HEK293 (cell line): ENCODE results near the gene LAMTOR4.
"Not testable (repeated sequence)": the region's sequence is repeated elsewhere in the genome, so short reads cannot be mapped to it uniquely, and the experiment has no call there.

Experiments
- CTCF ChIA-PET: fragments of 350-600 bp; formaldehyde crosslinking; extraction: SDS; loops from one replicate; lab custom pipeline; 2021; ENCODE audit warnings: antibody characterized with exemption; lab: Yijun Ruan, JAX
- POLR2A ChIA-PET: fragments of 300-600 bp; formaldehyde crosslinking; extraction: SDS; loops from one replicate; lab custom pipeline; 2020; ENCODE audit warnings: antibody characterized with exemption, inconsistent platforms; lab: Yijun Ruan, JAX
- H3K27ac ChIP-seq: fragments of 200-500 bp; sonication (Bioruptor generic); 2 replicates; pipeline ENCODE4 v1.5.1; 2014; ENCODE audit warnings: low read depth, low read length, control low read depth, inconsistent platforms; ENCODE audit errors: extremely low read depth
- H3K36me3 ChIP-seq, 2 experiments: fragments of 200-500 bp in 1 of 2; sonication (Bioruptor generic) in 1 of 2; 1 replicate in 1 of 2; 2 replicates in 1 of 2; pipeline ENCODE4 v1.5.1; 2014 to 2017; ENCODE audit warnings: inconsistent platforms in 2 of 2, low read length in 2 of 2; ENCODE audit not compliant: control insufficient read depth in 2 of 2, insufficient read depth in 1 of 2
- H3K4me1 ChIP-seq: fragments of 200-500 bp; sonication (Bioruptor generic); 2 replicates; pipeline ENCODE4 v1.5.1; 2014; ENCODE audit warnings: mild to moderate bottlenecking, low read length, inconsistent platforms; ENCODE audit not compliant: control insufficient read depth, insufficient read depth
- H3K4me3 ChIP-seq: 2 replicates; pipeline ENCODE4 v1.5.1; 2011; ENCODE audit warnings: low read depth, mild to moderate bottlenecking, control low read depth, low read length, moderate library complexity
- H3K9me3 ChIP-seq: fragments of 200-500 bp; sonication (Bioruptor generic); 2 replicates; pipeline ENCODE4 v1.5.1; 2014; ENCODE audit warnings: low read depth, low read length, inconsistent platforms; ENCODE audit not compliant: control insufficient read depth, insufficient read depth
- BCL11B ChIP-seq: fragments of 450-650 bp; formaldehyde crosslinking; IDR thresholded peaks from 2 replicates; pipeline ENCODE4 v1.5.1; 2016; ENCODE audit warnings: low read depth, missing biosample characterization, missing genetic modification characterization
- GLIS1 ChIP-seq: fragments of 450-650 bp; formaldehyde crosslinking; IDR thresholded peaks from 2 replicates; pipeline ENCODE4 v1.5.1; 2016; ENCODE audit warnings: missing biosample characterization, missing genetic modification characterization
- KLF1 ChIP-seq: fragments of 450-650 bp; formaldehyde crosslinking; IDR thresholded peaks from 2 replicates; pipeline ENCODE4 v1.5.1; 2016; ENCODE audit warnings: missing biosample characterization, missing genetic modification characterization
- KLF17 ChIP-seq: fragments of 450-650 bp; formaldehyde crosslinking; IDR thresholded peaks from 2 replicates; pipeline ENCODE4 v1.5.1; 2016; ENCODE audit warnings: missing biosample characterization, missing genetic modification characterization
- SCRT2 ChIP-seq: fragments of 450-650 bp; formaldehyde crosslinking; IDR thresholded peaks from 2 replicates; pipeline ENCODE4 v1.5.1; 2016; ENCODE audit warnings: missing biosample characterization, missing genetic modification characterization
- SP7 ChIP-seq: fragments of 450-650 bp; formaldehyde crosslinking; IDR thresholded peaks from 2 replicates; pipeline ENCODE4 v1.5.1; 2016; ENCODE audit warnings: missing biosample characterization, missing genetic modification characterization
- ZBTB17 ChIP-seq: fragments of 450-650 bp; formaldehyde crosslinking; IDR thresholded peaks from 2 replicates; pipeline ENCODE4 v1.5.1; 2016; ENCODE audit warnings: missing biosample characterization, missing genetic modification characterization
- ZFHX2 ChIP-seq: fragments of 450-650 bp; formaldehyde crosslinking; conservative IDR thresholded peaks from 2 replicates; pipeline ENCODE4 v1.5.1; 2016; ENCODE audit warnings: missing biosample characterization, missing genetic modification characterization
- ZNF202 ChIP-seq: fragments of 450-650 bp; formaldehyde crosslinking; IDR thresholded peaks from 2 replicates; pipeline ENCODE4 v1.5.1; 2016; ENCODE audit warnings: missing biosample characterization, missing genetic modification characterization, borderline replicate concordance
- ZNF274 ChIP-seq, 2 experiments: fragments of 200-500 bp in 1 of 2; fragments of 450-650 bp in 1 of 2; sonication (Bioruptor generic) in 1 of 2; formaldehyde crosslinking in 1 of 2; IDR thresholded peaks; 2 replicates each; pipeline versions ENCODE4 v1.5.1 to v1.6.1; 2014 to 2016; ENCODE audit warnings: borderline replicate concordance in 1 of 2, inconsistent platforms in 1 of 2, low read length in 1 of 2, missing biosample characterization in 1 of 2, missing genetic modification characterization in 1 of 2
- ZNF341 ChIP-seq: fragments of 450-650 bp; formaldehyde crosslinking; IDR thresholded peaks from 2 replicates; pipeline ENCODE4; 2016; ENCODE audit warnings: low read depth, missing biosample characterization, missing genetic modification characterization
- ZNF529 ChIP-seq: fragments of 450-650 bp; formaldehyde crosslinking; IDR thresholded peaks from 2 replicates; pipeline ENCODE4 v1.5.1; 2017; ENCODE audit warnings: missing genetic modification characterization, missing biosample characterization; ENCODE audit not compliant: insufficient replicate concordance
- ZNF571 ChIP-seq: fragments of 450-650 bp; formaldehyde crosslinking; IDR thresholded peaks from 2 replicates; pipeline ENCODE4 v1.5.0; 2017; ENCODE audit warnings: missing biosample characterization, missing genetic modification characterization
- ZNF585B ChIP-seq: fragments of 450-650 bp; formaldehyde crosslinking; IDR thresholded peaks from 2 replicates; pipeline ENCODE4 v1.5.1; 2016; ENCODE audit warnings: missing biosample characterization, missing genetic modification characterization
- ZNF600 ChIP-seq: fragments of 450-650 bp; formaldehyde crosslinking; IDR thresholded peaks from 2 replicates; pipeline ENCODE4 v1.5.1; 2016; ENCODE audit warnings: missing biosample characterization, missing genetic modification characterization
- ZNF639 ChIP-seq: fragments of 450-650 bp; formaldehyde crosslinking; IDR thresholded peaks from 2 replicates; pipeline ENCODE4 v1.5.1; 2016; ENCODE audit warnings: missing biosample characterization, missing genetic modification characterization
- ZNF645 ChIP-seq: fragments of 450-650 bp; formaldehyde crosslinking; IDR thresholded peaks from 2 replicates; pipeline ENCODE4; 2016; ENCODE audit warnings: missing biosample characterization, missing genetic modification characterization
- ZNF654 ChIP-seq: fragments of 450-650 bp; formaldehyde crosslinking; IDR thresholded peaks from 2 replicates; pipeline ENCODE4 v1.5.1; 2016; ENCODE audit warnings: low read depth, missing biosample characterization, missing genetic modification characterization
- ZNF837 ChIP-seq: fragments of 450-650 bp; formaldehyde crosslinking; IDR thresholded peaks from 2 replicates; pipeline ENCODE4 v1.5.1; 2016; ENCODE audit warnings: missing biosample characterization, missing genetic modification characterization
- ZSCAN23 ChIP-seq: fragments of 450-650 bp; formaldehyde crosslinking; IDR thresholded peaks from 2 replicates; pipeline ENCODE4 v1.5.1; 2016; ENCODE audit warnings: missing biosample characterization, missing genetic modification characterization

Gene LAMTOR4

GRCh38 chr7:100127866-100128636 is 20.7 kb upstream of the LAMTOR4 start:
- Histone ChIP-seq H3K4me3 (peak overlapping the region; percentile 79), H3K36me3 (peaks cover 0 to 5% of the 10 kb centered on the region in 2 experiments; a peak in 2 of 3 replicates), H3K27ac (peak overlapping the region; percentile 98; the same call in 1 of the 2 replicates), H3K9me3 (no peaks in the 10 kb centered on the region), H3K4me1 (no peaks in the 10 kb centered on the region; the same call in 1 of the 2 replicates)
- peak; percentile 54 for TF ChIP-seq ZBTB17
- no peak for TF ChIP-seq ZFHX2
- TF ChIP-seq ZNF202 (tag by site-specific recombination) = no peak
- TF ChIP-seq ZNF600 = peak; percentile 78
- peak; percentile 96 for TF ChIP-seq ZNF341 (tag by site-specific recombination)
- ChIA-PET CTCF (interaction anchor here (0.5 to 2.0 kb wide), 14 partner anchors 13 to 659 kb away, joined by 3 to 10 read pairs (median 3); no protein-coding TSS in a partner anchor), POLR2A (interaction anchor here (0.5 to 3.7 kb wide), 2 partner anchors 27 to 705 kb away, joined by 3 to 31 read pairs; partner anchors contain the start of genes AP4M1 and MCM7)

DNA sequence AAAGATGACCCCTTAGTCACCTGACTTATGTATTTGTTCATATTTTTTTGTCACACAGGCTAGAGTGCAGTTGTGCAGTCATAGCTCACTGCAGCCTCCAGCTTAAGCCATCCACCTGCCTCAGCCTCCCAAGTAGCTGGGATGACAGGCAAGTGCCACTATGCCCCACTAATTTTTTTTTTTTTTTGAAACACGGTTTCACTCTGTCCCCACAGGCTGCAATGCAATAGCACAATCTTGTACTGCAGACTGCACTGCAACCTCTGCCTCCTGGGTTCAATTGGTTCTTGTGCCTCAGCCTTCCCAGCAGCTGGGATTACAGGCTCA is 20.1 kb upstream of the LAMTOR4 start:
- ChIA-PET CTCF (interaction anchor here (0.5 to 8.7 kb wide), 16 partner anchors 12 to 659 kb away, joined by 3 to 119 read pairs (median 3); no protein-coding TSS in a partner anchor), POLR2A (interaction anchor here (0.5 to 3.7 kb wide), 2 partner anchors 27 to 705 kb away, joined by 3 to 31 read pairs; partner anchors contain the start of genes AP4M1 and MCM7)
- no peak overlapping the region for H3K4me3 ChIP-seq
- TF ChIP-seq ZNF529 (tag by site-specific recombination) = no peak
- no peak for TF ChIP-seq ZNF837 (tag by site-specific recombination)
- TF ChIP-seq, all 188 proteins: peak for 0
- Histone ChIP-seq H3K27ac (no peak overlapping the region), H3K36me3 (peaks cover 0 to 5% of the 10 kb centered on the region in 2 experiments; a peak in 2 of 3 replicates), H3K9me3 (no peaks in the 10 kb centered on the region), H3K4me1 (no peaks in the 10 kb centered on the region; the same call in 1 of the 2 replicates)

- H3K4me3 ChIP-seq, H3K36me3 ChIP-seq, H3K27ac ChIP-seq, H3K4me1 ChIP-seq, H3K9me3 ChIP-seq: not testable (repeated sequence)
- peak; percentile 46; the same call in 1 of the 2 replicates for TF ChIP-seq KLF17 (tag by site-specific recombination)
- peak; percentile 83 for TF ChIP-seq SP7 (tag by site-specific recombination)
- 0 out of 2 replicates have a peak, but pooled peaks have one; percentile 20 for TF ChIP-seq ZSCAN23 (tag by site-specific recombination)
- 0 out of 2 replicates have a peak, but pooled peaks have one; percentile 11 for TF ChIP-seq KLF1 (tag by site-specific recombination)
- ChIA-PET POLR2A (interaction anchor here (0.6 to 3.7 kb wide), 6 partner anchors 12 to 136 kb away, joined by 3 to 31 read pairs (median 4); partner anchors contain the start of genes AP4M1, LAMTOR4 and MCM7), CTCF (interaction anchor here (0.6 to 8.7 kb wide), 22 partner anchors 9 to 290 kb away, joined by 3 to 119 read pairs (median 4); no protein-coding TSS in a partner anchor)
These were observed 18.5 kb upstream of the LAMTOR4 start for GRCh38 chr7:100130220-100130607.

DNA sequence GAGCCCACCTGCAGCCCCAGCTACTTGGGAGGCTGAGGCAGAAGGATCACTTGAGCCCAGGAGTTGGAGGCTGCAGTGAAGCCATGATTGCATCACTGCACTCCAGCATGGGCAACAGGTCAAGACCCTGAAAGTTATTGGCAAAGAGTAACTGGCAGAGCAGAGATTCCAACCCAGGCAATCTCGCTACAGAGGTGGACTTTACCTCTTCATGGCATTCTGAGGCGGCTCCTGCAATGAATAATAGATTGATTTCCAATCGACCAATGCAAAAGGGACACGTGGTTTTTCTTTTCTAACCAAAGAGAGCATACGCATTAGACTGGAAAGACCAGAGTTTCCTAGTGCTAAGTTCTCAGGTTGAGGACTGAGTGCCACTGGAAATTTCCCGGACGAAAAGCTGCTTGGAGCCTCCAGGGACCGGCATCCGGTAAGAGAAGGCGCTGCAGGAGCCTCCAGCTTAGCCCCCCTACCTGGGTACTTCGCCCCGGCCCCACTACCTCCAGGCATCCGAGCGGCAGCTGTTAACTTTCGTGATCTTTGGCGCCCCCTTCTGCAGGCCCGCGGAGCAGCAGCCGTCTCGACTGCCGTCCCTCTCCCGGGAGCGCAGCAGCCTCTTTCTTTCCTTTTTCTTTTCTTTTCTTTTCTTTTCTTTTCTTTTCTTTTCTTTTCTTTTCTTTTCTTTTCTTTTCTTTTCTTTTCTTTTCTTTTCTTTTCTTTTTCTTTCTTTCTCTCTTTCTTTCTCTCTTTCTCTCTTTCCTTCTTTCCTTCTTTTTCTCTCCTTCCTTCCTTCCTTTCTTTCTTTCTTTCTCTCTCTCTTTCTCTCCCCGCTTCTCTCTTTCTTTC is 17.9 kb upstream of the LAMTOR4 start:
- Histone ChIP-seq H3K36me3 (no peaks in the 10 kb centered on the region), H3K4me3 (no peak overlapping the region), H3K27ac (no peak overlapping the region), H3K9me3 (no peaks in the 10 kb centered on the region), H3K4me1 (no peaks in the 10 kb centered on the region; the same call in 1 of the 2 replicates)
- ChIA-PET POLR2A (interaction anchor here (0.6 to 3.7 kb wide), 5 partner anchors 12 to 136 kb away, joined by 3 to 31 read pairs (median 4); partner anchors contain the start of genes AP4M1, LAMTOR4 and MCM7), CTCF (interaction anchor here (0.5 to 8.7 kb wide), 26 partner anchors 9 to 277 kb away, joined by 3 to 119 read pairs (median 4); no protein-coding TSS in a partner anchor)
- TF ChIP-seq ZNF571 = no peak
- no peak for TF ChIP-seq BCL11B
- no peak for TF ChIP-seq ZNF274 (IDR thresholded peaks at IDR 0.05; ENCODE audit: low read length)
- TF ChIP-seq ZNF274 (tag by site-specific recombination; IDR thresholded peaks at IDR 0.05; ENCODE audit: borderline replicate concordance) = no peak
- TF ChIP-seq ZNF639 (tag by site-specific recombination) = peak; percentile 27; the same call in 1 of the 2 replicates
- TF ChIP-seq ZNF645 (tag by site-specific recombination) = no peak
- TF ChIP-seq SCRT2 (tag by site-specific recombination) = peak; percentile 98
- TF ChIP-seq ZNF654 (tag by site-specific recombination) = peak; percentile 90
- no peak for TF ChIP-seq ZNF585B (tag by site-specific recombination)
- peak; percentile 94 for TF ChIP-seq GLIS1 (tag by site-specific recombination)
